Astrocyte (in vitro differentiated cells and primary cell): ENCODE data around the gene TMED8. TPM values are rescaled to one million over a fixed set of nuclear protein-coding genes. Genes with fewer than 3 reads are reported as not detected.

Source experiments
- DNase-seq: peaks from one replicate; pipeline ENCODE4 v3.0.0-alpha.2; 2010; ENCODE audit warnings: low read depth
- FAIRE-seq: peaks from 2 replicates; lab custom pipeline; 2011; peaks lifted over from hg19 to GRCh38; lab: Jason Lieb, UNC
- H2AFZ ChIP-seq: 2 replicates; pipeline ENCODE4 v1.6.0; 2012; ENCODE audit warnings: low read depth, low read length, inconsistent platforms
- H3K27ac ChIP-seq: 2 replicates; pipeline ENCODE4 v1.5.1; 2011; ENCODE audit warnings: low read depth, low read length, inconsistent platforms
- H3K27me3 ChIP-seq: 2 replicates; pipeline ENCODE4 v1.6.0; 2011; ENCODE audit warnings: low read length, inconsistent platforms; ENCODE audit not compliant: insufficient read depth
- H3K36me3 ChIP-seq: 2 replicates; pipeline ENCODE4 v1.5.1; 2011; ENCODE audit warnings: low read length, inconsistent platforms; ENCODE audit not compliant: insufficient read depth
- H3K4me1 ChIP-seq: 2 replicates; pipeline ENCODE4 v1.5.1; 2011; ENCODE audit warnings: low read length, inconsistent platforms; ENCODE audit not compliant: insufficient read depth
- H3K4me2 ChIP-seq: 2 replicates; pipeline ENCODE4 v1.6.0; 2012; ENCODE audit warnings: low read length, inconsistent platforms
- H3K4me3 ChIP-seq: 2 replicates; pipeline ENCODE4 v1.5.1; 2011; ENCODE audit warnings: low read depth, mild to moderate bottlenecking, low read length, inconsistent platforms; ENCODE audit not compliant: insufficient read depth
- H3K79me2 ChIP-seq: 2 replicates; pipeline ENCODE4 v1.6.0; 2012; ENCODE audit warnings: mild to moderate bottlenecking, low read length, inconsistent platforms; ENCODE audit not compliant: insufficient read depth
- H3K9ac ChIP-seq: 2 replicates; pipeline ENCODE4 v1.6.0; 2012; ENCODE audit warnings: mild to moderate bottlenecking, low read length, inconsistent platforms
- H3K9me3 ChIP-seq: 2 replicates; pipeline ENCODE4 v1.5.1; 2012; ENCODE audit warnings: low read depth, mild to moderate bottlenecking, low read length, inconsistent platforms; ENCODE audit not compliant: insufficient read depth
- H4K20me1 ChIP-seq: 2 replicates; pipeline ENCODE4 v1.6.0; 2012; ENCODE audit warnings: low read length, inconsistent platforms; ENCODE audit not compliant: insufficient read depth
- H3K27ac Mint-ChIP-seq: one replicate; pipeline ENCODE4 v1.8.0; 2021; ENCODE audit warnings: mild to moderate bottlenecking, mixed read lengths; ENCODE audit not compliant: unreplicated experiment
- H3K27me3 Mint-ChIP-seq: one replicate; pipeline ENCODE4 v1.8.0; 2021; ENCODE audit warnings: low read depth, mixed read lengths; ENCODE audit not compliant: unreplicated experiment
- H3K36me3 Mint-ChIP-seq: one replicate; pipeline ENCODE4 v1.8.0; 2021; ENCODE audit warnings: low read depth, mixed read lengths; ENCODE audit not compliant: unreplicated experiment
- H3K4me1 Mint-ChIP-seq: one replicate; pipeline ENCODE4 v1.8.0; 2021; ENCODE audit warnings: low read depth, mixed read lengths; ENCODE audit not compliant: unreplicated experiment
- H3K4me3 Mint-ChIP-seq: one replicate; pipeline ENCODE4 v1.8.0; 2021; ENCODE audit warnings: mild to moderate bottlenecking, moderate library complexity, mixed read lengths; ENCODE audit not compliant: unreplicated experiment
- H3K9me3 Mint-ChIP-seq: one replicate; pipeline ENCODE4 v1.8.0; 2021; ENCODE audit warnings: mild to moderate bottlenecking, mixed read lengths; ENCODE audit not compliant: unreplicated experiment
- EZH2 ChIP-seq: IDR thresholded peaks from 2 replicates; pipeline ENCODE4 v1.6.1; 2012; ENCODE audit warnings: mild to moderate bottlenecking, low read length, inconsistent platforms; ENCODE audit not compliant: insufficient read depth
- total RNA-seq: library from RNA; stranded (reverse); gene quantifications from 2 replicates; pipeline ENCODE4 v1.2.1, GENCODE V29; 2021
- TF ChIP-seq, protein P1 (sequence below): IDR thresholded peaks from 2 replicates; pipeline ENCODE4 v1.5.1; 2011; ENCODE audit warnings: low read depth, mild to moderate bottlenecking, inconsistent platforms, low read length, moderate library complexity; ENCODE audit not compliant: insufficient read depth

The TMED8 gene
- total RNA-seq, 1 donor from 2014 or later = 10.2 TPM

DNA sequence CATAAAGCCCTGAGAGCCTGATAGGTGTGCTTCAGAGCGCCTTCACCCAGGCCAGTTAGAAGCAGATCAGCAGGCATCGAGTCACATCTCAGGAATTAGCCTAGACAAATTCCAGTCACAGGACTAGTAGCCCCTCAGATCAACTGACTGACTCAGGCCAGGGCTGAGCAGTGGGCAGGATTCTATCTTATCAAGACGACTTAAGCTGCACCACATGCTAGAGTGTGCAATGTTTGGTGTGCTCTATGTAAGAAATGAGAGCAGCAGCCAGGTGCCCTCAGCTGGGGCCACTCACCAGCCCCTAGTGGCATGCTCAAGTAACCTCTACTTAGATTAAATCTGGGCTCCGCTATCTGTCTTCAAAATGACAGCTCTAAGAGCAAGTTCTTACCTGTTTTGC is 86.2 kb downstream of the TMED8 start:
- TF ChIP-seq, protein P1, sequence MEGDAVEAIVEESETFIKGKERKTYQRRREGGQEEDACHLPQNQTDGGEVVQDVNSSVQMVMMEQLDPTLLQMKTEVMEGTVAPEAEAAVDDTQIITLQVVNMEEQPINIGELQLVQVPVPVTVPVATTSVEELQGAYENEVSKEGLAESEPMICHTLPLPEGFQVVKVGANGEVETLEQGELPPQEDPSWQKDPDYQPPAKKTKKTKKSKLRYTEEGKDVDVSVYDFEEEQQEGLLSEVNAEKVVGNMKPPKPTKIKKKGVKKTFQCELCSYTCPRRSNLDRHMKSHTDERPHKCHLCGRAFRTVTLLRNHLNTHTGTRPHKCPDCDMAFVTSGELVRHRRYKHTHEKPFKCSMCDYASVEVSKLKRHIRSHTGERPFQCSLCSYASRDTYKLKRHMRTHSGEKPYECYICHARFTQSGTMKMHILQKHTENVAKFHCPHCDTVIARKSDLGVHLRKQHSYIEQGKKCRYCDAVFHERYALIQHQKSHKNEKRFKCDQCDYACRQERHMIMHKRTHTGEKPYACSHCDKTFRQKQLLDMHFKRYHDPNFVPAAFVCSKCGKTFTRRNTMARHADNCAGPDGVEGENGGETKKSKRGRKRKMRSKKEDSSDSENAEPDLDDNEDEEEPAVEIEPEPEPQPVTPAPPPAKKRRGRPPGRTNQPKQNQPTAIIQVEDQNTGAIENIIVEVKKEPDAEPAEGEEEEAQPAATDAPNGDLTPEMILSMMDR = peak; percentile 7
- no peak for TF ChIP-seq EZH2
- Histone ChIP-seq H3K4me2 (no peak overlapping the region), H2AFZ (no peak overlapping the region), H3K27ac (no peak overlapping the region), H3K27me3 (no peaks in the 10 kb centered on the region), H3K9ac (no peak overlapping the region), H3K79me2 (no peaks in the 10 kb centered on the region), H3K4me3 (no peak overlapping the region), H3K9me3 (no peaks in the 10 kb centered on the region), H3K36me3 (peaks cover 6% of the 10 kb centered on the region), H4K20me1 (no peaks in the 10 kb centered on the region), H3K4me1 (peaks cover 5% of the 10 kb centered on the region)
- DNase-seq = peak; percentile 36
- H3K27ac Mint-ChIP-seq = peak overlapping the region; percentile 66
- peak overlapping the region; percentile 27 for H3K4me3 Mint-ChIP-seq
- peaks cover 10% of the 10 kb centered on the region for H3K4me1 Mint-ChIP-seq
- H3K27me3 Mint-ChIP-seq = no peaks in the 10 kb centered on the region
- H3K9me3 Mint-ChIP-seq = no peaks in the 10 kb centered on the region
- H3K36me3 Mint-ChIP-seq = peaks cover 5% of the 10 kb centered on the region
- FAIRE-seq = no peak

DNA sequence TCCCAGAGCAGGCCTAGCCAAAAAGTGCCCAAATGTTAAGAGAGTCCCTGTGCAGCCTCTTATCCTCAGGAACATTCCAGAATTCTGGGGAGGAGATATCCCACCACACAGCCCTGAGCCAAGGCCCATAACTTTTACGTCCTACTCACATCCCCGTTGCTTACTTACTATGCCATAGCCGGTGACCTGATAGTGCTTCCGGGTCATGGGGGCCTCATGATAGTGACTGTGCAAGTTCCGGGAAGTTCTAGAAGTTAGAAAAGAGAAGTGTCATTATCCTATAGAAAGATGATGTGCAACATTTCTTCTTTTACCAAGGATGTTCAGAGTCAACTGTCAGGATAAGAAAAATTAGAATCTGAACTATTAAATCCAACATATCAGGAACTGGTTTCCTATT is 90.3 kb downstream of the TMED8 start:
- H3K27me3 ChIP-seq = no peaks in the 10 kb centered on the region
- H3K4me1 Mint-ChIP-seq = peaks cover 13% of the 10 kb centered on the region
- no peaks in the 10 kb centered on the region for H3K27me3 Mint-ChIP-seq
- DNase-seq (no peak), FAIRE-seq (no peak)
- no peak overlapping the region for H3K4me3 Mint-ChIP-seq
- H3K79me2 ChIP-seq = no peaks in the 10 kb centered on the region
- H3K4me2 ChIP-seq = no peak overlapping the region
- no peak overlapping the region for H3K9ac ChIP-seq
- H3K4me3 ChIP-seq = no peak overlapping the region
- peaks cover 25% of the 10 kb centered on the region for H3K36me3 ChIP-seq
- no peak overlapping the region for H3K27ac ChIP-seq
- H3K36me3 Mint-ChIP-seq = peaks cover 16% of the 10 kb centered on the region
- peaks cover 5% of the 10 kb centered on the region for H3K4me1 ChIP-seq
- H3K27ac Mint-ChIP-seq = no peak overlapping the region
- no peaks in the 10 kb centered on the region for H3K9me3 ChIP-seq
- no peaks in the 10 kb centered on the region for H4K20me1 ChIP-seq
- H2AFZ ChIP-seq = no peak overlapping the region
- no peak for TF ChIP-seq EZH2
- TF ChIP-seq, protein P1 = no peak
- H3K9me3 Mint-ChIP-seq = no peaks in the 10 kb centered on the region

Other genes with a start within 250 kb of the TMED8 start
- gene ZDHHC22, start 235.3 kb downstream of the TMED8 start, total RNA-seq = 0.50 and 0.52 TPM in 2 replicates
- gene TMEM63C, start 195.3 kb downstream of the TMED8 start, total RNA-seq = 11.3 and 22.8 TPM in 2 replicates
- gene NGB, start 105.9 kb downstream of the TMED8 start, total RNA-seq = not detected in 2 replicates
- gene POMT2, start 56.2 kb downstream of the TMED8 start, total RNA-seq = 50.2 and 53.4 TPM in 2 replicates
- gene GSTZ1, start 56.1 kb downstream of the TMED8 start, total RNA-seq = 17.6 and 18.0 TPM in 2 replicates
- 2.1 and 2.9 TPM in 2 replicates for gene SAMD15, start 285 bp upstream of the TMED8 start, total RNA-seq
- 0.72 and 0.82 TPM in 2 replicates for gene NOXRED1, start 46.4 kb upstream of the TMED8 start, total RNA-seq
- 22.9 and 24.0 TPM in 2 replicates for gene VIPAS39, start 80.5 kb upstream of the TMED8 start, total RNA-seq
- gene AHSA1, start 81.0 kb upstream of the TMED8 start, total RNA-seq = 157 and 177 TPM in 2 replicates
- gene ISM2, start 121.7 kb upstream of the TMED8 start, total RNA-seq = 0.39 and 0.50 TPM in 2 replicates
- 51.2 and 55.9 TPM in 2 replicates for gene SPTLC2, start 239.5 kb upstream of the TMED8 start, total RNA-seq